GM20000 (cell line): Measurements from ENCODE around the gene RUNDC3A.

ENCODE experiments used
- DNase-seq: peaks from one replicate; pipeline ENCODE4 v3.0.0; 2012; ENCODE audit warnings: low spot score
- TF ChIP-seq, protein P1 (sequence below): IDR thresholded peaks from 2 replicates; pipeline ENCODE4 v1.5.1; 2012; ENCODE audit warnings: mild to moderate bottlenecking, control low read depth; ENCODE audit errors: extremely low read depth, missing control alignments

Gene RUNDC3A

DNA sequence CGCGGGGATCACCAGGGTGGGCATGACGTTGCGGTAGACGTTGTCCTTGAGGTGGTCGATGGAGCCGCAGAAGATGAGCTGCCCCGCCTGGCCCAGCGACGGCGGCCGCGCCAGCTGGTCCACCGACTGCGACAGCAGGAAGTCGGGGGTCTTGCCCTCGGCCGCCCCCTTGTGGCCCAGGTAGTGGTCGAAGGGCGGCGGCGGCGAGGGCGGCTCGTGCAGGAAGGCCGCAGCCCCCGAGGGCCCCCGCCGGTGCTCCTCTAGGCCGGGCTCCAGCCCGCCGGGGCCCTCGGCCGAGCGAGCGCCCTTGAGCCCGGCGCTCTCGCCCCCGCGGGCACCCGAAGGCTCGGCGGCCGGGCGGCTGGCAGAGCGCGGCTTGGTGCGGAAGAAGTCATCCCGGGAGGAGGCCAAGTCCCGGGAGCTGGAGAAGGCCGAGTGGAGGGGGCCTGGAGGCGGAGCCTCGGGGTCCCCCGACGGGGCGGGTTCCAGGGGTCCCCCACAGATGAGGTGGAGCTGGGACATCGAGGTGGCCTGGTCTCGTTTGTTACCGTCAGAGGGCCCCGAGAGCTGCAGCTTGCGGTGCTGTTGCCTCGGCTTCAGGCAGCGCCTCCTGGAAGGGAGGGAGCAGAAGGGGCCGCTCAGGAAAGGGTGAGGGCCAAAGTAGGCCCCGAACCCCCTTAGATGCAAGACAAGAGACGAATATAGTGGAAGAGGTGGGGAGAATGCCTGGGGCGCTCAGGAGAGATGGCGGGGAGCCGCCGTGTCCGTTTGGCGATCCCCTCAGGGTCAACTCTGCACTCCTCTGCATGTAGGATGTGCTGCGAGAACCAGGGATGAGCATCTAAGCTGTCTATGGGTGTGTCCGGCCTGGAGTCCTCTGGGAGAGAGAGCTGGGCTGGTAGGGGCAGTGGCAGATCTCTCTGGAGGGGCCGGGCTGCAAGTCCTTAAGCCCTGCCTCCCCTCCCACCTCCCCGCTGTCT is 46.5 kb downstream of the RUNDC3A start:
- DNase-seq, result peak; percentile 93
- TF ChIP-seq, protein P1, sequence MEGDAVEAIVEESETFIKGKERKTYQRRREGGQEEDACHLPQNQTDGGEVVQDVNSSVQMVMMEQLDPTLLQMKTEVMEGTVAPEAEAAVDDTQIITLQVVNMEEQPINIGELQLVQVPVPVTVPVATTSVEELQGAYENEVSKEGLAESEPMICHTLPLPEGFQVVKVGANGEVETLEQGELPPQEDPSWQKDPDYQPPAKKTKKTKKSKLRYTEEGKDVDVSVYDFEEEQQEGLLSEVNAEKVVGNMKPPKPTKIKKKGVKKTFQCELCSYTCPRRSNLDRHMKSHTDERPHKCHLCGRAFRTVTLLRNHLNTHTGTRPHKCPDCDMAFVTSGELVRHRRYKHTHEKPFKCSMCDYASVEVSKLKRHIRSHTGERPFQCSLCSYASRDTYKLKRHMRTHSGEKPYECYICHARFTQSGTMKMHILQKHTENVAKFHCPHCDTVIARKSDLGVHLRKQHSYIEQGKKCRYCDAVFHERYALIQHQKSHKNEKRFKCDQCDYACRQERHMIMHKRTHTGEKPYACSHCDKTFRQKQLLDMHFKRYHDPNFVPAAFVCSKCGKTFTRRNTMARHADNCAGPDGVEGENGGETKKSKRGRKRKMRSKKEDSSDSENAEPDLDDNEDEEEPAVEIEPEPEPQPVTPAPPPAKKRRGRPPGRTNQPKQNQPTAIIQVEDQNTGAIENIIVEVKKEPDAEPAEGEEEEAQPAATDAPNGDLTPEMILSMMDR, result peak; percentile 71

- DNase-seq, result no peak
- TF ChIP-seq, protein P1, result no peak
Measured at GRCh38 chr17:44355642-44356099, 47.3 kb downstream of the RUNDC3A start.

DNA sequence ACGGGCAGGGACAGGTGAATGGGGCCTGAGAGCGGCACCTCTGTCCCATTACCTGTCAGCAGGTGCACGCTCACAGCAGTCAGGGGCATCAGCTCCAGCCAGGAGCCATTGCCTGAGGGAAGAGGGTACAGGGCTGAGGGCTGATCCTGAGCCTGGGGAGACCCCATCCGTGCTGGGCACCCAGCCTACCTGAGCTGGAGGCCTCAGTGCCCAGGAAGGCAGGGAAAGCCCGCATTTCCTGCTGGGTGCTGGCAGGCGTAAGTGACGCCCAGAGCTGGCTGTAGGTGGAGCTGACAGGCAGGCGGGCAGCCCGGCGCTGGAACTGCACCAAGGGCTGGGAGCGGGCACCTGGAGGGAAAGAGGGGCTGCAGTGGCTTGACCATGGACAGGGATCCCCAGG is 47.8 kb downstream of the RUNDC3A start:
- no peak for DNase-seq
- TF ChIP-seq, protein P1, result no peak

GRCh38 chr17:44358066-44358465 is 49.7 kb downstream of the RUNDC3A start:
- DNase-seq, result no peak
- TF ChIP-seq, protein P1, result no peak

DNA sequence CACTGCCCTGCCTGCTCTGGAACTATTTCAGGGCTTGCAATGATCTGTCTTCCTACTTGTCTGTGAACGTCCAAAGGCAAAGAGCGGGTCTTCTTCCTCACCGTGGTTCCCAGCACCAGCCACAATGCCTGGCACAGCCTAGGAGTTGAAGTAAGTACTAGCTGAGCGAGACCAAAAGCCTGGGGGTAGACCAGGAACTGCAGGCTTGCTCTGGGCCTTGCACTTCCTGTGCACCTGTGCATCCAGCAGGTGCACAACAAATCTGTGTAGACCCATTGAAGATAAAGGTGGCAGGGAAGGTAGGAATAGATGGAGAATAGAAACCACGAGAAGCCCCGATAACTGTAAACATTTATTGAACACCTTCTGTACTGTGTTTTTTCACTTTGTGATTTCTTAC is 50.6 kb downstream of the RUNDC3A start:
- TF ChIP-seq, protein P1, result no peak
- DNase-seq, result no peak

GRCh38 chr17:44359458-44360143 is 51.2 kb downstream of the RUNDC3A start:
- TF ChIP-seq, protein P1, result no peak
- DNase-seq, result no peak

- TF ChIP-seq, protein P1, result no peak
Measured at GRCh38 chr17:44360144-44360533, 51.7 kb downstream of the RUNDC3A start.

More at GRCh38 chr17:44360144-44360533, 51.7 kb downstream of the RUNDC3A start:
- no peak for DNase-seq
